OCI-LY7 (cell line): ENCODE results near the gene ZBTB20.

Source experiments
- CTCF ChIP-seq: fragments of 200-600 bp; sonication (generic); conservative IDR thresholded peaks from 2 replicates; pipeline ENCODE4 v1.5.1; 2014; ENCODE audit warnings: mild to moderate bottlenecking, antibody characterized with exemption, low read length, moderate library complexity, mixed read lengths
- EZH2phosphoT487 ChIP-seq: fragments of 200-600 bp; sonication (generic); IDR thresholded peaks from 2 replicates; pipeline ENCODE4 v1.6.1; 2018; ENCODE audit warnings: low read depth, borderline replicate concordance, mild to moderate bottlenecking, mixed run types, antibody characterized with exemption, low read length, moderate library complexity, mixed read lengths

GRCh38 chr3:114509756-114510155 is 637.3 kb downstream of the ZBTB20 start:
- TF ChIP-seq CTCF (no peak), EZH2phosphoT487 (no peak)
